HTR-8/SVneo (cell line): ENCODE data around the gene SPSB4.
"Not testable (repeated sequence)": the region's sequence is repeated elsewhere in the genome, so short reads cannot be mapped to it uniquely, and the experiment has no call there.

Experiments
- DNase-seq: peaks from one replicate; pipeline ENCODE4 v3.0.0; 2011; ENCODE audit warnings: low spot score, mixed read lengths; ENCODE audit not compliant: insufficient read length
- FAIRE-seq: peaks from 2 replicates; lab custom pipeline; 2011; peaks lifted over from hg19 to GRCh38; lab: Jason Lieb, UNC

SPSB4 gene

GRCh38 chr3:141050576-141051442, at the start of gene SPSB4:
Gene SPSB4, plus strand, starts transcription at chr3:141051347. Its CDS starts 14,758 bp downstream, at chr3:141066105.
- FAIRE-seq (peak; percentile 83), DNase-seq (peak; percentile 83)

DNA sequence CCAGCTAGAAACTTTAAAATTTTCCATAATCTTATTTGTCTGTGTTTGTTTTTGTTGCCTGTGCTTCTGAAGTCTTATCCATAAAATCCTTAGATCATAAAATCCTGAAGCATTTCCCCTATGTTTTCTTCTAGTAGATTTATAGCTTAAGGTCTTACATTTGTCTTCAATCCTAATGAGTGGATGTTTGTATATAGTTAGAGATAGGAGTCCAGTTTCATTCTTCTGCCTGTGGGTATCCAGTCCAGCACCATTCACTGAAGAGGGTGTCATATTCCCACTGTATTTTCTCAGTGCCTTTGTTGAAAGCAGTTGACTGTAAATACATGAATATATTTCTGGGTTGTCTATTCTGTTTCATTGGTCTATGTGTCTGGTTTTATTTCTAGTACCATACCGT, 44.8 kb upstream of the SPSB4 start:
- FAIRE-seq (no peak), DNase-seq (no peak)

GRCh38 chr3:141009496-141009895, 41.7 kb upstream of the SPSB4 start:
- FAIRE-seq (no peak), DNase-seq (no peak)

GRCh38 chr3:141011232-141011996, 39.7 kb upstream of the SPSB4 start:
- FAIRE-seq, result peak; percentile 55
- peak; percentile 65 for DNase-seq

DNA sequence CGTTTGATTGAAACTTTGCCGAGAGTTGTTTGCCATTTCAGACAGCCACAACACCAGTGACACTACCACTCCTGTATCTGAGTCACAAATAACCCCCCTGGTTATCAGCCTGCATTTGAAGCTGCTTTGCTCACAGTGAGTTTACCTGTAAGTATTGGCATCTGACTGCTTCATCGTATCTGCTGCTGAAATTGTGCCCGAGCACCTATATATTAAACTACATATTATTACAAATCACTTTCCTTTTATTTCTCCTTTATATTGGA, 39.2 kb upstream of the SPSB4 start:
- FAIRE-seq (no peak), DNase-seq (no peak)

GRCh38 chr3:141012571-141012970, 38.6 kb upstream of the SPSB4 start:
- FAIRE-seq (no peak), DNase-seq (no peak)

DNA sequence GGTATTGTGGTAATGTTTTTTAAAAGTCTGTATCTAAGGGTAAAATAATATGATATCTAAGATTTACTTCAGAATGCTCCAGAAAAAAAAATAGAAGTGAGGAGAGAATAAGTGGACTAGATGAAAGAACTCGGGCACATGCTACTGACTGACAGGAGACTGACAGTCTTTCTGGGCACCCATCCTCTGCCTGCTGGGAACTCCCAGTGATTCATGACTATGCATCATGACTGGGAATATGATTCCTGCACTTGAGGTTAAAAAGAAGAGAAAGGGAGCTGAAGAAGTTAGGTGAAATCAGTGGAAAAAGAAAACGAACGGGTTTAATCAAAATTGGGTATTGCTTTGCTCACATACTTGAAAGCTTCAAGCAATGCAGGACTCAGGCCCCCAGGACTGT, 35.7 kb upstream of the SPSB4 start:
- FAIRE-seq (no peak), DNase-seq (no peak)

GRCh38 chr3:141017366-141018322, 33.5 kb upstream of the SPSB4 start:
- not testable (repeated sequence) for FAIRE-seq, DNase-seq

DNA sequence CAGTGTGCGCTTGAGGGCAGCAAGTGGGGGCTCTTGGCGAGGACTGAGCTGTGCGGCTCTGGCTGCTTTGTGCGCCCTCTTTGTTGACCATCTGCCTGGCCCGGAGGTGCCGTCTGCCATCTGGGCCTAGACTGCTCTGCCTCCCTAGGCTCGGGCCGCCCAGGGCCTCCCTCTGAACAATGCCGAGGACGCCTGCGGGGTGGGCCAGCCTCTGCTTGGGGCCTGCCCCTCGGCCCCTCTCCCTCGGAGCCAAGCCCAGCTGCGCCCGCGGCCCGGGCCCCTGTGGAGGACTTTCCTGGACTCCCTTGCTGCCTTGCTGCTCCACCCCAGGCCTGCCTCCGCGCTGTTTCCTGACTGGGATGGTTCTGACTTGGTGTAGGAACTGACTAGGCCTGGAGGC, 31.9 kb upstream of the SPSB4 start:
- FAIRE-seq, result no peak
- no peak for DNase-seq

DNA sequence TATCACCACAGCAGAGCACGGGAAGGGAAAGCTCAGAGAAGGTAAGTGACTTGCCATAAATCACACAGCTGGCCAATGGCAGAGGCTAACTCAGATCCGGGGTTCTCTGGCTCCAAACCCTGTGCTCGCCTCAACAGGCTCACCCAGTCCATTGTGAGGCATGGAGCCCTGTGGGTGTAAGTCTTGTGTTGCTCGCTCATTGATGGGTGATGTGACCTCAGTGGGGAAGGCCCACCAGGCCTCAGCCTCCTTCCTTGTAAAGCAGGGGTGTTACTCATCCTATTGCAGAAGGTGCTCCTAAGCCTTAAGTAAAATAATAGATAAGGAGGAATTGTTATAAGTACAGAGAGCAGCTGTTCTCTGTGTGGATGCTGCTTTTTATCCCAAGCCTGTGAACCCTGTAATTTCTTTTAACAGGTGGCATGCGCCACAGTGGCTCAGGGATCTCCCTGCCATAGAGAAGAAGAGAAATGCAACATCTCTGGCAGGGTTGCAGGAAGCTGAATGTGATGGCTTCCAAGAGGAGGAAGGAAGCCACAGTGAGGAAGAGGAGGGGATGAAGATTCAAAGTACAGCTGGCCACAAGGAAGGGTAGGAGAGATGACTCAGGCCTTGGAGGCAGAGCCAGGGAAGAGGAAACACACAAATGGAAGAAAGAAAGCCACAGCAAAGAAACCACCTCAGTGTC, 30.9 kb upstream of the SPSB4 start:
- no peak for FAIRE-seq
- no peak for DNase-seq

GRCh38 chr3:141021261-141021660, 29.9 kb upstream of the SPSB4 start:
- FAIRE-seq (no peak), DNase-seq (no peak)

GRCh38 chr3:141030296-141030695, 20.9 kb upstream of the SPSB4 start:
- DNase-seq (no peak), FAIRE-seq (no peak)

DNA sequence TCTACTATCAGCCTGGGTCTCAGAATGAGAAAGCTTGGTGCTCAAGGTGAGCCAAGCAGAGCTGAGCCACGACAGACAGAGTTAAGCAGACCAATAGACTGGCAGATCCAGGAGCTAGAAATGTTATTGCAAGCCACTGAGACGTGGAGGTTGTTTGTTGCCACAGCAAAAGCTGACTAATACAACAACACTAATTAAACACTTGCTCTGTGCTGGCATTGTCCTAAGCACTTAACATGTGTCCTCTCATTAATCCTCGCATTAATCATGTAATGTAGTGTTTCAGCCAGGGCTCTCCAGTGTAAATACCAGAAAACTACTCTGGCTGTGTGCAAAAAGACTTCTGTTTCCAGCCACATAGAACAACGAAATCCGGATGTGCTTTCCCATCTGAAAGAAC, 11.6 kb upstream of the SPSB4 start:
- no peak for FAIRE-seq
- no peak for DNase-seq

- FAIRE-seq, result no peak
These were observed 6.2 kb upstream of the SPSB4 start for GRCh38 chr3:141044695-141045641.

DNA sequence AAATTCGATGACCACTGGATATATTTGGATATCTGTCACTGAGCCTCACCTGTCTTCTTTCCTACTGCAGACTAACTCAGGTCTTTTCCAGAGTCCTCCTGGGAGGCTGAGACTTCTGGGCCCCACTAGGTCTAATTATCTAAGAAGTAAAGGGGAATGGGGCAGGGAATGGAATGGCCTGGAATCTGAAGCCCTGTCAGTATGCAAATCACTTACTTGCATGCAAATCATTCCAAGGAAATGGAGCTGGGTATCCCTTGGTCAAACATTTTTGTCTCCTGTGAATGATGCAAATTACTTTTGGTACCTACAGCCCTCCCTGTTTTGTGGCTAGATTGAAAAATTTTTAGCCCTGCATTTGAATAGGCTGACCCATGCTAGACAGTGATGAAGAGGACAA, 5.3 kb upstream of the SPSB4 start:
- FAIRE-seq, result no peak
- no peak for DNase-seq

More at GRCh38 chr3:141044695-141045641, 6.2 kb upstream of the SPSB4 start:
- DNase-seq, result no peak

- DNase-seq (no peak), FAIRE-seq (no peak)
These were observed 4.0 kb upstream of the SPSB4 start for GRCh38 chr3:141047168-141047567.

GRCh38 chr3:141049681-141050080, 1.5 kb upstream of the SPSB4 start:
- DNase-seq (peak; percentile 29), FAIRE-seq (no peak)

GRCh38 chr3:141051443-141052200, 475 bp downstream of the SPSB4 start:
- FAIRE-seq, result no peak
- DNase-seq, result peak; percentile 48
